ENCODE measurements around the gene TLE1. TPM values are rescaled to one million over a fixed set of nuclear protein-coding genes. Genes with fewer than 3 reads are reported as not detected.

Gene TLE1
- total RNA-seq, 1 experiment from 2014 or later, result 46.2 TPM

- Mint-ChIP-seq H3K27ac (ENCODE audit: unreplicated experiment) (no peak overlapping the region), H3K4me1 (ENCODE audit: low read depth, unreplicated experiment) (no peaks in the 10 kb centered on the region), H3K36me3 (ENCODE audit: insufficient read depth, unreplicated experiment) (peaks cover 24% of the 10 kb centered on the region), H3K27me3 (ENCODE audit: unreplicated experiment) (no peaks in the 10 kb centered on the region), H3K4me3 (ENCODE audit: low read depth, unreplicated experiment) (no peak overlapping the region), H3K9me3 (ENCODE audit: low read depth, unreplicated experiment) (no peaks in the 10 kb centered on the region)
- CTCF ChIA-PET, result no interaction called here
- TF ChIP-seq CTCF (IDR thresholded peaks at IDR 0.05; ENCODE audit: unreplicated experiment), result no peak
- no TSS peak for BruUV-seq (replicated peaks)
- intact Hi-C loops (cut with micrococcal nuclease; ENCODE audit: unreplicated experiment), result loop anchor here (10.0 kb wide), 3 partner anchors 163 to 583 kb away; no protein-coding TSS in a partner anchor
- DNase-seq, result peak; percentile 19
Observed at GRCh38 chr9:81687521-81688261, 1.7 kb downstream of the TLE1 start.

- Mint-ChIP-seq H3K9me3 (ENCODE audit: low read depth, unreplicated experiment) (no peaks in the 10 kb centered on the region), H3K4me3 (ENCODE audit: low read depth, unreplicated experiment) (no peak overlapping the region), H3K27me3 (ENCODE audit: unreplicated experiment) (no peaks in the 10 kb centered on the region), H3K36me3 (ENCODE audit: insufficient read depth, unreplicated experiment) (peaks cover 28% of the 10 kb centered on the region), H3K4me1 (ENCODE audit: low read depth, unreplicated experiment) (no peaks in the 10 kb centered on the region), H3K27ac (ENCODE audit: unreplicated experiment) (no peak overlapping the region)
- CTCF ChIA-PET, result interaction anchor here (0.6 kb wide), 1 partner anchor 164 kb away, joined by 3 read pairs; no protein-coding TSS in a partner anchor
- DNase-seq, result peak; percentile 71
- TF ChIP-seq CTCF (IDR thresholded peaks at IDR 0.05; ENCODE audit: unreplicated experiment), result peak; percentile 64
- BruUV-seq (replicated peaks), result no TSS peak
- intact Hi-C loops (cut with micrococcal nuclease; ENCODE audit: unreplicated experiment), result loop anchor here (10.0 kb wide), 3 partner anchors 162 to 582 kb away; no protein-coding TSS in a partner anchor
Observed at GRCh38 chr9:81686614-81687520, 2.5 kb downstream of the TLE1 start.

DNA sequence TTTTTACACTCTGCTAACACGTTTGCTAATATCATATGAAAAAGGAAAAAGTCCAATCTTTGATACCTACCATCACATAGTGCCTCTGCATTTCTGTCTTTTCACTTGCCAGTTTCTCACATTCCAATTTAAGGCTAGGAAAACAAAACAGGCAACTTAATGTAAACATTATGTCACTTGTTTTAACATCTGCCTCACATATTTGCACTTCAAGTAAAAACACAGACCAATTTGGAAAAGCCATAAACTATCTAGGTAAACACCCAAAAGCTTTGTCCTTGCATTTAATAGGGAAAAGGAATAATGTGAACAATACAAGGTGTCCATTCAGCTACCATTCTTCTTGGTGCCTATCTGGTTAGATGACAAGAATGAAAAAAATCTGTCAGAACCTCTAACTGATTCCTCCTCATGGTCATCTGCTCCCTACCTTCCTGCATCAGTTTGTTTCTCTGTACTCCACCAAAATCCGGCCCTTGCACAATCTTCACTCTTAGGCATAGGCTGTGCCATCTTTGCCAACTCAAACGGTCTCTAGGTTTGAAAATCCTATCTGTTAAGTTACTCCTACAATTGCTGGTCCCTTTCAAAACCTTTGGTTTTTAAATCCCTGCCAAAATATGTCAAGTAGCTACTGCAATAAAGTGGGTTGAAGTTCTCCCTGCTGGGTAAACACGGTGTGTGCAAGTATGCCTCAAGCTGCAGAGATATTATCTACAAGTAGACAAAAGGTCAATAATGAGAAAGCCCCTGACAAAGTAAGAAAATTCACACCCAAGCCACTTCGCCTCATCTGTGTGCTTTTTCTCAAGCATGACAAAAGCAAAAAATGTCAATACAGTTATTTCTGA, 3.4 kb downstream of the TLE1 start:
- Mint-ChIP-seq H3K27ac (ENCODE audit: unreplicated experiment) (no peak overlapping the region), H3K4me3 (ENCODE audit: low read depth, unreplicated experiment) (no peak overlapping the region), H3K27me3 (ENCODE audit: unreplicated experiment) (no peaks in the 10 kb centered on the region), H3K4me1 (ENCODE audit: low read depth, unreplicated experiment) (no peaks in the 10 kb centered on the region), H3K36me3 (ENCODE audit: insufficient read depth, unreplicated experiment) (peaks cover 37% of the 10 kb centered on the region), H3K9me3 (ENCODE audit: low read depth, unreplicated experiment) (no peaks in the 10 kb centered on the region)
- no peak for DNase-seq
- no peak for TF ChIP-seq CTCF (IDR thresholded peaks at IDR 0.05; ENCODE audit: unreplicated experiment)
- intact Hi-C loops (cut with micrococcal nuclease; ENCODE audit: unreplicated experiment), result loop anchor here (10.0 kb wide), 3 partner anchors 161 to 581 kb away; no protein-coding TSS in a partner anchor
- BruUV-seq (replicated peaks), result TSS peak; percentile 22
- CTCF ChIA-PET, result interaction anchor here (0.6 kb wide), 1 partner anchor 163 kb away, joined by 3 read pairs; no protein-coding TSS in a partner anchor

DNA sequence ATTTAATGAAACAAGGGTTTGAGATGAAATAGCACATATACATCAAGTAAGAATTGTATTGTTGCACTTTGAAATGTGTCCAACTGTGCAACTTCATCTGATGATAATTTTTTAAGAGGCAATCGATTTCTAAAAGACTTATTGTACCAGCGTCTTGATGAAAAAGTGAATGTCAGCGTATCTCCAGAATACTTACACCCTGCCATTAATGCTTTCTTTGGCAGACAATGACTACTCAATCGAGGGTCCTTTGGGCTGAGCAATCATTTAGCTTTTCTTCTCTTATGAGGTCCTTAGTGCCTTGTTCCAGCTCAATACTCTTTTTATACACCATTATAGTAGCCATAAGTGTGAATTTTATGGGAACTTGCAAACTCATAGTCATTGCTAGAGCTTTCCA, 4.7 kb downstream of the TLE1 start:
- H3K27ac Mint-ChIP-seq (ENCODE audit: unreplicated experiment), result no peak overlapping the region
- no peak for TF ChIP-seq CTCF (IDR thresholded peaks at IDR 0.05; ENCODE audit: unreplicated experiment)
- no peak for DNase-seq
- H3K9me3 Mint-ChIP-seq (ENCODE audit: low read depth, unreplicated experiment), result no peaks in the 10 kb centered on the region
- no TSS peak for BruUV-seq (replicated peaks)
- no peaks in the 10 kb centered on the region for H3K27me3 Mint-ChIP-seq (ENCODE audit: unreplicated experiment)
- CTCF ChIA-PET, result no interaction called here
- peaks cover 8% of the 10 kb centered on the region for H3K4me1 Mint-ChIP-seq (ENCODE audit: low read depth, unreplicated experiment)
- no peak overlapping the region for H3K4me3 Mint-ChIP-seq (ENCODE audit: low read depth, unreplicated experiment)
- intact Hi-C loops (cut with micrococcal nuclease; ENCODE audit: unreplicated experiment), result loop anchor here (5.0 to 10.0 kb wide), 4 partner anchors 160 to 1077 kb away; no protein-coding TSS in a partner anchor
- H3K36me3 Mint-ChIP-seq (ENCODE audit: insufficient read depth, unreplicated experiment), result peaks cover 37% of the 10 kb centered on the region

All from Calu3 (cell line).